GM21390 (cell line): ENCODE data around the gene CATSPERZ.
A peak's percentile ranks its signal among the peaks of the same experiment; 100 is the strongest.

Experiments
- ATAC-seq: cut with Tn5 transposase; IDR thresholded peaks from one replicate; pipeline ENCODE4 v1.9.1; 2021; ENCODE audit not compliant: unreplicated experiment

Gene CATSPERZ

DNA sequence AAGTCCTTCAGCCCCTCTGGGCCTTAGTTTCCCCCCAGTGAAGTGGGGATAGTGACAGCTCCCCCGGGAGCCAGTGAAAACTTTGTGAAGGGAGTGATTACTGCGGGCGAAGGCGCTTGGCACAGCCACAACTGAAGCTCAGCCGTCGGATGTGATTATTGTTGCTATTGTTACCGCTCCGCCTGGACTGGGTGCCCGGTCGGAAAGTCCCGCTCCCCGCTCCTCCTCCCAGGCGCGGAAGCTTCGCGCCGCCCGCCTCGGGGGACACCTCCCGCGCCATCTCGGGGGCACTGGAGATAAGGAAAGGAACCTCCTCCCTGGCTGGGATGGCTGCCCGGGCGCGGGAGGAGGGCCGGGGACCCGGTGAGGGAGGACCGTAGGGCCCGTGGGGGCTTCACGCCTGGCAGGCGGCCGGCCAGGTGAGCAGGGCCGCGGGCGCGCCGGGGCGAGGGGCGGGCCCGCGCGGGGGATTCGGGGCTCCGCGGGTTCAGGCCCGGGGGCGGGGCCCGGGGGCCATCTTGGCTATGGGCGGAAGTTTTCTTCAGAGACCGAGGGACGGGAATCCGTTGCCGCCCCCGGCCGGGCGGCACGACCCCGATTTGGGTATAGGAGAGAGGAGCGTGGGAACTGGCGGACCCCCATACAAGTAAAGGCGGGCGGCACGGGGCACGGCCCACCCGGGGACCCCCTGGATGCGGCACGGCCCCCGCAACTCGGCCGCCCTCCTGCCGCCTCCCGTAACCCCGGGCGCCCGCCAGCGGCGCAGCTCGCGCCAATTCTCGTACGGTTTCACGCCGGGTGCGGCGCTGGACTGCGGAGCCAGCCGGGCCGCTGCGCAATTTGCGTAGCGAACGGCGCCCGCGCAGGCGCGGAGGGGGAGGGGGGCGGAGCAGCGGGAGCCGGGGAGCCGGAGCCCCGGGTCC is 14.9 kb upstream of the CATSPERZ start, which contains the start of gene GPR137:
Gene GPR137 (plus strand): TSS at position 887 of the 923 bp plus-strand sequence. CDS start 677 bp downstream, outside the sequence.
- peak; percentile 50 for ATAC-seq

GRCh38 chr11:64285885-64286800 is 14.0 kb upstream of the CATSPERZ start:
- ATAC-seq, result no peak

- ATAC-seq, result no peak
Measured at GRCh38 chr11:64286801-64287159, 13.4 kb upstream of the CATSPERZ start.

GRCh38 chr11:64287676-64288352 is 12.3 kb upstream of the CATSPERZ start:
- no peak for ATAC-seq

GRCh38 chr11:64288353-64288750 is 11.8 kb upstream of the CATSPERZ start:
- no peak for ATAC-seq

DNA sequence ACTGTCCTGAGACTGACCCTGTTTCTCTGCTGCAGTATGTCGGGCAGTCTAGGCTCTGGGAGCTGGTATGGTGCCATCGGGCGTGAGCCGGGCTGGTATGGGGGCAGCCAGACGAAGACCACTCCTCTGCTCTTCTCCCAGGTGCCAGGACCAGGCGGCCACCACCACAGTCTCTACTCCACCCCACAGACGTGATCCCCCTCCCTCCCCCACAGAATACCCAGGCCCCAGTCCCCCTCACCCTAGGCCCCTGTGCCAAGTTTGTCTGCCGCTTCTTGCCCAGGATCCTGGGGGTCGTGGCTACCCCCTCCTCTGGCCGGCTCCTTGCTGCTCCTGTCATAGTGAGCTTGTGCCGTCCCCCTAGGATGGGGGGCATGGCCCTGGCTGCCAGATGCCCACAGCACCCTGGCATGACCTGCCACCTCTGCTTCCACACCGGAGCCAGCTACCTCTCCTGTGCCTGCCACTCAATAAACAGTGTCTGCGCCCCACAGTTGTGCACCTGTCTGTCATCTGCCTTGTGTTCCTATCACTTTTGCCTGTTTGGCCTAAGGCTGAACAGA is 11.1 kb upstream of the CATSPERZ start:
- no peak for ATAC-seq

DNA sequence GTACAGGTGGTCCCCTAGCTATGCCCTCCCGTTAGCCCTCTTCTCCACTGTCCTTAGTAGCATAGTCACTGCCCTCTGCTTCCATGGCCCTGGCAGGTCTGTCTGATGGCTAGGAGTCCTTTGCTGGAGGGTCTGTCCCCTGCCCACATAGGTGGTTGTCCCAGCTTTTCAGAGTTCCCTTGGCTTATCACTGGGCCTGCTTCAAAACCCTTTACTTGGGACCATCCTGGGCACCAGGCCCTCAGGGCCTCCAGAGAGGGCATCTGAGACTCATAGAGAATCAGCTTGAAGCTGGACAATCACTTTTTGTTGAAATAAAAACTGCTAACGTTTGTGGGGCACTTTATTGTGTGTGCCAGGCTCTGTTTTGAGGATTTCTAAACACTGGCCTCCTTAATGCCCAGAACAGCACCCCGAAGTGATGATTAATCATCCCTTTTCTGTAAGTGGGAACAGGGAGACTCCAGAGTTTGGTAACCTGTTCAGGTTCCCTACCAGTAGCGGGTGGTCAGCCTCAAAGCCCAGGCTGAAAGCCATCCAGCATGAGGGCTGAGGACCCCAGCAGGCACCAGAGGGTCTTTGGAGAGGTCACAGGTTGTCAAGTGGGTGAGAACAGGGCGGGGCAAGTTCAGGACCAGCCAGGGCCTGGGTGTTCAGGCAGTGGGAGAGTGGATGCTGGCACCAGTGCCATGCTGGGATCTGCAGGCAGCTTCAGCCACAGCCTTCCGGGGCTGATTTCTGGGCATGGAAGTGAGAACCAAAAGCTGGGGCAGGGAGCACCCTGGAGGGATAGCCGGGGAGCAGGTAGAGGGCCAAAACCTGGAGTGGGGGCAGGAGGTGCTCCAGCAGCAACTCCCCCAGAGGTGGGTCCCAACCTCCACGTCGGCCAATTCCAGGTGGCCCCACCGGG is 9.6 kb upstream of the CATSPERZ start:
- no peak for ATAC-seq

GRCh38 chr11:64291262-64291751 is 8.9 kb upstream of the CATSPERZ start, which contains the start of gene KCNK4:
TSS of gene KCNK4 (plus strand) at chr11:64291302. CDS start at chr11:64293019, 1,717 bp downstream.
- ATAC-seq, result no peak

DNA sequence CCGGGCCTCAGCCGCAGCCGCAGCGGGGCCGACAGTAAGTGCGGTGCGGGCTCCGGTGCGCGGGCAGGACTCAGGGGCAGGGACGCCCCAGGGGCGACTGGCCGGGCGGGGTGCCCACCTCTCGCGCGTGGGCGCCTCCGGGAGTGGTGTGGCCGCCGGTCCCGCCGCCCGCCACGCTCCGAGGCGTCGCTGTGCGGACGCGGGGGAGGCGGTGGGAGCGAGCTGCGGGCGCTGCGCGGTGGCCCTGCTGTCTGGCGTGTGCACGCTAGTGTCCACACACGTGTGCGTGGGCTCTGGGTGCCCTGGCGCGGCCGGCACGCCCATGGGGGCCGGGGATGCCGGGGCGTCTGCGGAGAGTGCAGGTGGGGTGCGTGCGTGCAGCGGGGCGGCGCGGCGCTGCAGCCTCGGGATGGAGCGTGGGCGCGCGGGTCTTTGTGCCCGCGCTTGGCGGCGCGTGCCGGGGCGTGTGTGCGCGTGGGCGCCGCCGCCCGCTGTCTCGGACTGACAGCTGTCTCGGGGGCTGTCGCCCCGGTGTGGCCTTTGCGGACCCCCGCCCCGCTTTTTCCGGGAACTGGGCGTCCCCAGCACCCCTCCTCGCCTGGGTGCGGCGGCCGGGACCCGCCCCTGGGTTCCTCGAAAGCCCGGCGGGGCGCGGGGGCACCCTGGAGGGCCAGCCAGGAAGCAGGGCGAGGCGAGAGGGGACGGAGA is 8.3 kb upstream of the CATSPERZ start:
- no peak for ATAC-seq

DNA sequence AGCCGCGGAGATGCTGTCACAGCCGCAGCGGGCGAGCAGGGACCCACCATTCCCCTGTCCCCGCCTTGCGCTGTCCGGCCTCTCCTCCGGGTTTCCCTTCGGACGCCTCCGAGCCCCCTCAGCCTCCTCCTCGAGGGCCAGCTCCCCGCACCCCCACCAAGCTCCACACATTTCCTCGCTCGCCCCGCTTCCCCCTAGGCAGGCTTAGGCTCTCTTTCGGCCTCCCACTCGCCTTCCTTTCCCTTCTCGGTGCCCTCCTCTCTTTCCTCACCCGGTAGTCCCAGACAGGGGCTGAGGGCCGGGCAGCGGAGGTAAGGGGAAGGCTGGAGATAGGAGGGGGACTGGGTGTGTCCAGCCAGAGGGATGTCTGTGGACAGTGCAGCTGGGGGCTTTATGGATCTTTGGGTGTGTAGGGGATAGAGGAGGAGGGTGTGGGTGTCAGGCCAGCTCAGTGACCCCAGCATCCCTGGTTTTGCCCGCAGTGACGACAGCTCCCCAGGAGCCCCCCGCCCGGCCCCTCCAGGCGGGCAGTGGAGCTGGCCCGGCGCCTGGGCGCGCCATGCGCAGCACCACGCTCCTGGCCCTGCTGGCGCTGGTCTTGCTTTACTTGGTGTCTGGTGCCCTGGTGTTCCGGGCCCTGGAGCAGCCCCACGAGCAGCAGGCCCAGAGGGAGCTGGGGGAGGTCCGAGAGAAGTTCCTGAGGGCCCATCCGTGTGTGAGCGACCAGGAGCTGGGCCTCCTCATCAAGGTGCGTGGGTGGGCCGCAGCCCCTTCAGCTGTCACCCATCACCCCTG is 7.5 kb upstream of the CATSPERZ start:
- no peak for ATAC-seq

- no peak for ATAC-seq
Measured at GRCh38 chr11:64294774-64295173, 5.4 kb upstream of the CATSPERZ start.

DNA sequence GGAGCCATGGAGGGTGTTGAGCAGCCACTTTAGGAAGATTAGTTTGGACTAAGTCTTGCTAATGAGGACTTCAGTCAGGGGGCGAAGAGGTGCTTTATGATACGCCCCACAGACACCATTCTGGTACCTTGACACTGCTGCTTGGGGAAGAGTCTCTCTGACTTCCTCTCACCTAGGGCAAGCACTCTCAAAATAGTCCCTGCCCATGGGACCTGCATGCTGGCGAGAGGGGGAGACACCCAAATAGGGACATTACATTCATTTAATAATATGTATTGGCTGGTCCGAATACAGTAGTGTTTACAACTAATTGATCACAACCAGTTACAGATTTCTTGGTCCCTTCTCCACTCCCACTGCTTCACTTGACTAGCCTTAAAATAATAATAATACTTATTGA is 4.4 kb upstream of the CATSPERZ start:
- ATAC-seq, result no peak

DNA sequence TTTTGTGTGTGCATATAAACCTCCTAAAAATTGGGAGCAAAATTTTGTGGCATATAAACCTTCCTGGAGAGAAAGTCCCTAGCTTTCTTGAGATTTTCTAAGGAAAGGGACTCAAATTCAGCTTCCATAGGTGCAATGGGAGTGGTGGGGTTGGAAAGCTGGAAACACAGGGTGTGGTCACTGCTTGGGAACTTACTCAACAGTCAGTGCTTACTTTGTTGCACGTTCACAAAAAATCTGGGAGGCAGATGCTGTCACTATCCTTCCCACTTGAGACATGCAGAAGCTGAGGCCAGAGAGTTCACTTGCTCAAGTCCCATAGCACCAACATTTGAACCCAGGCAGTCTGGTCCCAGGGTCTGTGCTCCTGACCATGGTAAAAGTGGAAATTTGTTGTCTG is 3.9 kb upstream of the CATSPERZ start:
- ATAC-seq, result no peak

DNA sequence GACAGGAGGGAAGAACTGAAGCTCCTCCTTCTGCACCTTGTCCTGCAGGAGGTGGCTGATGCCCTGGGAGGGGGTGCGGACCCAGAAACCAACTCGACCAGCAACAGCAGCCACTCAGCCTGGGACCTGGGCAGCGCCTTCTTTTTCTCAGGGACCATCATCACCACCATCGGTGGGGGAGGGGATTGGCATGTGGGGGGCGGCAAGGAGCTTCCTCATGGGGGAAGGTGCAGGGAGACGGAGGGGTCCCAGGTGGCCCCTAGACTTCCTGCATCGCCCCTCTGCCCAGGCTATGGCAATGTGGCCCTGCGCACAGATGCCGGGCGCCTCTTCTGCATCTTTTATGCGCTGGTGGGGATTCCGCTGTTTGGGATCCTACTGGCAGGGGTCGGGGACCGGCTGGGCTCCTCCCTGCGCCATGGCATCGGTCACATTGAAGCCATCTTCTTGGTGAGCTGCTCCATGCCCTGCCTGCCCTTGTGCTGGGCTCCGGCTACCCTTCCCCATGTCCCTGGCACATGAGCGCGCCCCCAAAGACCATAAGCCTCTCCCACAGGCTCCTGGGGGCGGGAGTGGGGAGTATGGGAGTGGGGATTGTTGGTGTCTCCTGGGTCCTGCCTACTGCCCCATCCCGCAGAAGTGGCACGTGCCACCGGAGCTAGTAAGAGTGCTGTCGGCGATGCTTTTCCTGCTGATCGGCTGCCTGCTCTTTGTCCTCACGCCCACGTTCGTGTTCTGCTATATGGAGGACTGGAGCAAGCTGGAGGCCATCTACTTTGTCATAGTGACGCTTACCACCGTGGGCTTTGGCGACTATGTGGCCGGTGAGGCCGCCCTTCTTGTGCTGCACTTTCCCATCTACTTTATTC is 3.1 kb upstream of the CATSPERZ start:
- no peak for ATAC-seq

GRCh38 chr11:64297699-64298358 is 2.3 kb upstream of the CATSPERZ start:
- no peak for ATAC-seq

DNA sequence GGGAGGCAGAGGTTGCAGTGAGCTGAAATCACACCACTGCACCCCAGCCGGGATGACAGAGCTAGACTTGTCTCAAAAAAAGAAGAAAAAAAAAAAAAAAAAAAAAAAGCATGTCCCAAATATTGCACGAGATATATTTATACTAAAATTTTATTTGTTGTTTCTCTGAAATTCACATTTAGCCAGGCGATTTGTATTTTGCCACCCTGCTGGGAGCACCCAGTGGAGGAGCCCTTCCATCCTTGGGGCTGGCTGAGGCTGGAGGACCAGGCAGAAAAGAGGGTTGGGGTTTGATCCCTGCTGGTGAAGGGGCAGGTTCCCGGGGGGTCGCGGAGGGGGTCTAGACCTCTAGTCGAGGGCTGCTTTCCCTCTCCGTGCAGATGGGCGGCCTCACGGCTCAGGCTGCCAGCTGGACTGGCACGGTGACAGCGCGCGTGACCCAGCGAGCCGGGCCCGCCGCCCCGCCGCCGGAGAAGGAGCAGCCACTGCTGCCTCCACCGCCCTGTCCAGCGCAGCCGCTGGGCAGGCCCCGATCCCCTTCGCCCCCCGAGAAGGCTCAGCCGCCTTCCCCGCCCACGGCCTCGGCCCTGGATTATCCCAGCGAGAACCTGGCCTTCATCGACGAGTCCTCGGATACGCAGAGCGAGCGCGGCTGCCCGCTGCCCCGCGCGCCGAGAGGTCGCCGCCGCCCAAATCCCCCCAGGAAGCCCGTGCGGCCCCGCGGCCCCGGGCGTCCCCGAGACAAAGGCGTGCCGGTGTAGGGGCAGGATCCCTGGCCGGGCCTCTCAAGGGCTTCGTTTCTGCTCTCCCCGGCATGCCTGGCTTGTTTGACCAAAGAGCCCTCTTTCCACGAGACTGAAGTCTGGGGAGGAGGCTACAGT is 952 bp upstream of the CATSPERZ start:
- ATAC-seq, result no peak
